DOHH2 (cell line): ENCODE measurements around the gene STARD10.

ENCODE experiments used
- H3F3A ChIP-seq: fragments of 200-600 bp; sonication (generic), shearing (Covaris generic); 2 replicates; pipeline ENCODE4 v1.6.0; 2016; ENCODE audit warnings: antibody characterized with exemption, mild to moderate bottlenecking; ENCODE audit not compliant: control insufficient read depth, insufficient read depth
- H3K27ac ChIP-seq: fragments of 200-600 bp; sonication (generic); 2 replicates; pipeline ENCODE4 v1.5.1; 2014; ENCODE audit warnings: low read depth, mild to moderate bottlenecking, low read length, moderate library complexity
- H3K27me3 ChIP-seq: fragments of 200-600 bp; sonication (generic); 2 replicates; pipeline ENCODE4 v1.6.1; 2014; ENCODE audit warnings: mild to moderate bottlenecking, low read length, mixed read lengths; ENCODE audit not compliant: control insufficient read depth
- H3K36me3 ChIP-seq: fragments of 200-600 bp; sonication (generic); 2 replicates; pipeline ENCODE4 v1.6.1; 2014; ENCODE audit warnings: mild to moderate bottlenecking, low read length, moderate library complexity, mixed read lengths; ENCODE audit not compliant: control insufficient read depth
- H3K4me1 ChIP-seq: fragments of 200-600 bp; sonication (generic); 2 replicates; pipeline ENCODE4 v1.6.1; 2014; ENCODE audit warnings: mild to moderate bottlenecking, low read length, mixed read lengths; ENCODE audit not compliant: control insufficient read depth
- H3K4me2 ChIP-seq: fragments of 200-600 bp; sonication (generic); 2 replicates; pipeline ENCODE4 v1.6.0; 2014; ENCODE audit warnings: mild to moderate bottlenecking, low read length, moderate library complexity
- H3K4me3 ChIP-seq: fragments of 200-600 bp; sonication (generic); 2 replicates; pipeline ENCODE4 v1.5.1; 2014; ENCODE audit warnings: mild to moderate bottlenecking, low read length, mixed read lengths
- H3K79me2 ChIP-seq: fragments of 200-600 bp; sonication (generic); 2 replicates; pipeline ENCODE4 v1.6.1; 2014; ENCODE audit warnings: mild to moderate bottlenecking, low read length, mixed read lengths; ENCODE audit not compliant: control insufficient read depth
- H3K9me2 ChIP-seq: fragments of 200-600 bp; sonication (generic); replicated peaks from 2 replicates; pipeline ENCODE4 v1.6.1; 2014; ENCODE audit warnings: mild to moderate bottlenecking, low read length, mixed read lengths; ENCODE audit not compliant: control insufficient read depth
- H3K9me3 ChIP-seq: fragments of 200-600 bp; sonication (generic); 2 replicates; pipeline ENCODE4 v1.6.1; 2014; ENCODE audit warnings: antibody characterized with exemption, low read length, mixed read lengths; ENCODE audit not compliant: control insufficient read depth, insufficient read depth
- H4K20me1 ChIP-seq: fragments of 200-600 bp; sonication (generic); 2 replicates; pipeline ENCODE4 v1.6.0; 2014; ENCODE audit warnings: low read depth, mild to moderate bottlenecking, antibody characterized with exemption, low read length, moderate library complexity; ENCODE audit not compliant: control insufficient read depth, insufficient read depth
- EZH2phosphoT487 ChIP-seq: fragments of 200-600 bp; sonication (generic); IDR thresholded peaks from 2 replicates; pipeline ENCODE4 v1.6.1; 2017; ENCODE audit warnings: borderline replicate concordance, mild to moderate bottlenecking, antibody characterized with exemption, low read length, moderate library complexity, mixed read lengths
- TF ChIP-seq, protein P1 (sequence below): fragments of 200-600 bp; sonication (generic); IDR thresholded peaks from one replicate; pipeline ENCODE4 v1.5.1; 2014; ENCODE audit warnings: antibody characterized with exemption, mild to moderate bottlenecking, low read depth, low read length; ENCODE audit not compliant: poor library complexity, severe bottlenecking

The STARD10 gene

GRCh38 chr11:72833083-72833733 is 39.4 kb upstream of the STARD10 start:
- no peaks in the 10 kb centered on the region for H4K20me1 ChIP-seq
- H3K27ac ChIP-seq, result no peak overlapping the region
- H3K9me3 ChIP-seq, result no peaks in the 10 kb centered on the region
- H3K4me3 ChIP-seq, result no peak overlapping the region
- peaks cover 3% of the 10 kb centered on the region for H3K4me1 ChIP-seq
- H3K36me3 ChIP-seq, result peaks cover 89% of the 10 kb centered on the region
- no peaks in the 10 kb centered on the region for H3K79me2 ChIP-seq
- H3K4me2 ChIP-seq, result no peak overlapping the region
- no peak for TF ChIP-seq EZH2phosphoT487
- TF ChIP-seq, protein P1, sequence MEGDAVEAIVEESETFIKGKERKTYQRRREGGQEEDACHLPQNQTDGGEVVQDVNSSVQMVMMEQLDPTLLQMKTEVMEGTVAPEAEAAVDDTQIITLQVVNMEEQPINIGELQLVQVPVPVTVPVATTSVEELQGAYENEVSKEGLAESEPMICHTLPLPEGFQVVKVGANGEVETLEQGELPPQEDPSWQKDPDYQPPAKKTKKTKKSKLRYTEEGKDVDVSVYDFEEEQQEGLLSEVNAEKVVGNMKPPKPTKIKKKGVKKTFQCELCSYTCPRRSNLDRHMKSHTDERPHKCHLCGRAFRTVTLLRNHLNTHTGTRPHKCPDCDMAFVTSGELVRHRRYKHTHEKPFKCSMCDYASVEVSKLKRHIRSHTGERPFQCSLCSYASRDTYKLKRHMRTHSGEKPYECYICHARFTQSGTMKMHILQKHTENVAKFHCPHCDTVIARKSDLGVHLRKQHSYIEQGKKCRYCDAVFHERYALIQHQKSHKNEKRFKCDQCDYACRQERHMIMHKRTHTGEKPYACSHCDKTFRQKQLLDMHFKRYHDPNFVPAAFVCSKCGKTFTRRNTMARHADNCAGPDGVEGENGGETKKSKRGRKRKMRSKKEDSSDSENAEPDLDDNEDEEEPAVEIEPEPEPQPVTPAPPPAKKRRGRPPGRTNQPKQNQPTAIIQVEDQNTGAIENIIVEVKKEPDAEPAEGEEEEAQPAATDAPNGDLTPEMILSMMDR, result no peak
- peaks cover 20% of the 10 kb centered on the region for H3F3A ChIP-seq
- H3K27me3 ChIP-seq, result no peaks in the 10 kb centered on the region
- H3K9me2 ChIP-seq, result no peaks in the 10 kb centered on the region

GRCh38 chr11:72832301-72833082 is 38.6 kb upstream of the STARD10 start:
- H3K27me3 ChIP-seq, result no peaks in the 10 kb centered on the region
- H3K4me2 ChIP-seq, result no peak overlapping the region
- H3K9me3 ChIP-seq, result no peaks in the 10 kb centered on the region
- peaks cover 19% of the 10 kb centered on the region for H3F3A ChIP-seq
- TF ChIP-seq EZH2phosphoT487, result no peak
- TF ChIP-seq, protein P1, result no peak
- peaks cover 4% of the 10 kb centered on the region for H3K4me1 ChIP-seq
- no peaks in the 10 kb centered on the region for H3K9me2 ChIP-seq
- no peak overlapping the region for H3K4me3 ChIP-seq
- no peaks in the 10 kb centered on the region for H4K20me1 ChIP-seq
- H3K36me3 ChIP-seq, result peaks cover 85% of the 10 kb centered on the region
- H3K79me2 ChIP-seq, result no peaks in the 10 kb centered on the region
- no peak overlapping the region for H3K27ac ChIP-seq

DNA sequence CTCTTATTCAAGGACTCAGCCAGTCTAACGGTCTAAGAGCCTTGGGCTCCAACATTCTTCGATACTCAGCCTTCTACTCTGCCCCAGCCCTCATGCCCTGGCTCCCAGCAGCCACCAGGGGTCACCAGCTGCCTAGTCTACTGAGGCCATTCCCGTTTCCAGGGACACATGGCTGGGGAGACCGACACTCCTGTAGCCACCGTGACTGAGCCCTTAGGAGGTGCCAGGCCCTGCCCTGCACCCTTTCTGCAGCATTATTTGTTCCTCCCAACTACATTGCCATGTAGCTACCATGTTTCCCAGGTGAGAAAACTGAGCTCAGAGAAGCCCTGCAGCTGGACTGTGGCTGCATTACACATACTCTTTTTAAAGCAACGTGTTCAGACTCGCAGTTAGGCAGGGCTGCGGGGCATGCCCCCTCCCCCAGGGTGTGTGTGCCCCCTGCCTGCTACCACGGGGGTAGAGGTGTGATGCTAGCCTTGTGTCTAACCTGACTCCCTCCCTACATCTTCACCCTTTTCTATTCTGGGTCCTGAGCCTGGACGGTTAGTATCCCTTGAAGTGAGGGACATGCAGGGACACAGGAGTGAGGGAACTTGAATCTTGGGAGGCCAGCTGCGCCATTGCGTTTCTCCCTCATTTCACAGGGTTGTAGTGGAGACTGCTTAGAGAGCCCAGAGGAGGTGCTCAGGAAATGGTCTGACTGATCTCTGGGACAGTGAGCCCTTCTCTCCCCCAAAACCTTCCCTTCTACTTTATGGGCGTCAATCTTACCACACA is 37.9 kb upstream of the STARD10 start:
- Histone ChIP-seq H3K27ac (no peak overlapping the region), H3K4me1 (peaks cover 4% of the 10 kb centered on the region), H3K9me2 (no peaks in the 10 kb centered on the region), H3F3A (peaks cover 19% of the 10 kb centered on the region), H3K4me2 (no peak overlapping the region), H3K27me3 (no peaks in the 10 kb centered on the region), H3K9me3 (no peaks in the 10 kb centered on the region), H4K20me1 (no peaks in the 10 kb centered on the region), H3K36me3 (peaks cover 84% of the 10 kb centered on the region), H3K79me2 (no peaks in the 10 kb centered on the region), H3K4me3 (no peak overlapping the region)
- TF ChIP-seq, protein P1, result peak; percentile 88
- TF ChIP-seq EZH2phosphoT487, result no peak
